Fibroblast of the aortic adventitia (primary cell): Measurements from ENCODE around the gene EPN2. TPM values are rescaled to one million over a fixed set of nuclear protein-coding genes. Genes with fewer than 3 reads are reported as not detected.
A peak's percentile ranks its signal among the peaks of the same experiment; 100 is the strongest.

Source experiments
- DNase-seq: peaks from one replicate; pipeline ENCODE4 v3.0.0-alpha.2; 2010; ENCODE audit warnings: low read depth
- H3K4me3 ChIP-seq: 2 replicates; pipeline ENCODE4 v1.5.1; 2011; ENCODE audit warnings: low read depth, mild to moderate bottlenecking, control low read depth, low read length, moderate library complexity
- CTCF ChIP-seq: IDR thresholded peaks from 2 replicates; pipeline ENCODE4 v1.5.1; 2011; ENCODE audit warnings: mild to moderate bottlenecking, low read length, control low read depth, inconsistent platforms; ENCODE audit not compliant: insufficient read depth
- total RNA-seq: library from RNA; depleted of rRNA; stranded (reverse); fragments of >200 nt; gene quantifications from 2 replicates; pipeline ENCODE4 v1.2.3, GENCODE V29; 2012; ENCODE audit warnings: low replicate concordance

The EPN2 gene
- total RNA-seq, 1 donor = 30.7 TPM

DNA sequence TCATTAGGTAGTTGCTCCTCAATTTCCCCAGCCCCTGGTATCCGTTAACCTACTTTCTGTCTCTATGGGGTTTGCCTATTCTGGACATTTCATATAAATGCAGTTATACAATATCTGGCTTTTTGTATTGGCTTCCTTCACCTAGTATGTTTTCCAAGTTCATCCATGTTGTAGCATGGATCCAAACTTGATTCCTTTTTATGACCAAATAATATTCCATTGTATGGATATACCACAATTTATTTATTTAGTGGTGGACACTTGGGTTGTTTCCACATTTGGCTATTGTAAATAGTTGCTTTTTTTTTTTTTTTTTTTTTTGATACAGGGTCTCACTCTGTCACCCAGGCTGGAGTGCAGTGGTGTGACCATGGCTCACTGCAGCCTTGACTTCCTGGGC, 15.9 kb downstream of the EPN2 start:
- no peak overlapping the region for H3K4me3 ChIP-seq
- no peak for TF ChIP-seq CTCF
- DNase-seq = no peak

- H3K4me3 ChIP-seq = no peak overlapping the region
- no peak for DNase-seq
- no peak for TF ChIP-seq CTCF
Measured at GRCh38 chr17:19254651-19255050, 17.5 kb downstream of the EPN2 start.

GRCh38 chr17:19255279-19255678, 18.1 kb downstream of the EPN2 start:
- no peak for DNase-seq
- no peak overlapping the region for H3K4me3 ChIP-seq
- no peak for TF ChIP-seq CTCF

DNA sequence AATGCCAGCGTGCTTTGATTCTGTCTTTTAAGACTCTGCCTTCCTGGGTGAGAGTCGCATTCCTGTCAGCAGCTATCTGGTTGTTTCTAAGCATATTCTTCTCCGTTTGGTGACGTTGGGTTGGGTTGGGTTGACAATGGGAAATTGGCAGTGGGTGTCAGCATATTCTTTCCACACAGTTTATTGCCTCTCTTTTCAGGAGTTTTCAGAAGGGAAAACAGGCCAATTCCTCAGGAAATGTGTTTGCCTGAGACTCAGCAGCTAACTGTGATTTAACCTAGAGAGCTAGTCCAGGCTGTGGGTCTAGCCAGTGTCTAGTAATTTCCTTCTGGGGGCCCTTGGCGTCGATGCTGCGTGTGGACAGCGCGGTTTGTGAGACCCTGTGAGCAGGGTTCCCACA, 21.2 kb downstream of the EPN2 start:
- TF ChIP-seq CTCF = no peak
- H3K4me3 ChIP-seq = no peak overlapping the region
- DNase-seq = no peak

DNA sequence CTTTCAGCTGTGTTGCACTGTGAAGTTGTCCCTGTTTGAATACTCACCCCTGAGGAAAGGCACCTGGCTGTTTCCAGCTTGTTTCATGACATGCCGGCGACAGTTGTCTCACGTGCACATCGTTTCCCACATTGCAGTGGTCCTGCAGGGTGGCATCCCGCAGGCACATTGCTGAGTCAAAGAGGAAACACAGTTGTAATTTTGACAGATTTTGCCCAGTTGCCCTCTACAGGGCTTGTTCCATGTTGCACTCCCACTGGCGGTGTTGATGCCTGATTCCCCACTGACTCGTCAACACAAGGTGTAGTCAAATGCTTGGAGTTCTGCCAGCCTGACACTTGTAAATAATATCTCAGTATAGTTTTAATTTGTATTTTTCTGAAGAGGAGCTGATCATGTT, 23.8 kb downstream of the EPN2 start:
- no peak for DNase-seq
- TF ChIP-seq CTCF = no peak
- no peak overlapping the region for H3K4me3 ChIP-seq

DNA sequence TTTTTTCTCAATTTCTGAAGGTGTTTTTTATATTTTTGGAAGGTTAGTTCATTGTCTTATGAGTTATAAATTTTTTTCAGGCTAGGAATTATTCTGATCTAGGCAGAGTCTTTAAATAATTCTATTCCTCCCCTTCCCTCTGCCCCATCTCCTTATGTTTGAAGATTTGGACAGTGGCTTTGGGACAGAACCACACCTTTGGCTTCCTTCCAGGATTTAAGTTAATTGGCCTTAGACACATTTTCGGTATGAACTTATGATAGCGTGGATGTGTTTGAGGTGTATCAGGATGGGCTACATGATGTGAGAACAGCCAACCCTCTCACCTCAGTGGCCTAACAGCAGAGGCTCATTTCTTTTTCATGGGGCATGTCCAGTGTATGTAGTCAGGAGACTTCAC, 24.3 kb downstream of the EPN2 start:
- no peak for DNase-seq
- no peak for TF ChIP-seq CTCF
- H3K4me3 ChIP-seq = no peak overlapping the region

DNA sequence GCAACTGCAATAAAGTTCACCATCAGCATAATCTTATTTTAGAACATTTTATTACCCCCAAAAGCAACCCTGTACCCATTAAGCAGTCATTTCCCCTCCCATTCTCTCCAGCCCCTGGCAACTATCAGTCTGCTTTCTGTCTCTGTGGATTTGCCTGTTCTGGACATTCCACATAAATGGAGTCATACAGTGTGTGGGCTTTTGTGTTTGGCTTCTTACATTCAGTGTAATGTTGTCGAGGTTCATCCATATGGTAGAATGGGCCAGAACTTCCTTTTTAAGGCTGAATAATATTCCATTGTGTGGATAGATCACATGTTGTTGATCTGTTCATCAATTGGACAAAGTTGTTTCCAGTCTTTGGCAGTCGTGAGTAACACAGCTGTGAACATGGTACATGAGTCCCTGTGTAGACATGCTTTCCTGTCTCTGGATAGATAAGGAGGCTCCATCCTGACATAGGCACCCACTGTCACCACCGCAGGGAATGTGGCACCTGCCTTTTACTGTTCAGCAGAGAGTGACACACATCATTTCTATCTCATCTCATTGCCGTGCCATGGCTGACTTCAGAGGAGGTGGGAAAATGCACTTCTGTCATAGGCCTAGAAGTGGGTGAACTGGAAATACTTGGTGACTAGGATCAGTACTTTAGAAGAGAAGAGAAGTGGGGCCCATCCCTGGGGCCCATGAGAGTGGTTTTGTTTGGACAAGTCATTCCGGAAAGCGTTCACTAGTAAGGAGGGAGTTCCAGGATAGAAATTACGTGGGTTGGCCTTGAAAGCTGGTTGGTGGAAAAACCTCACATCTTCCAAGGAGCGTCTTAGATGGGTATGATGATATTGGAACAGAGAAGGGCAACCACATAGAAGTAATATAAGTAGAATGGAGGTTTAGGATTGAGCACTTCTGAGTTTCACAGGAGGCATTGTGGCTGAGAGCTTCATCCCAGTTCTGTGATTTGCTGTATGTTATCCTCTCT, 25.8 kb downstream of the EPN2 start:
- no peak for TF ChIP-seq CTCF
- peak; percentile 69 for DNase-seq
- H3K4me3 ChIP-seq = no peak overlapping the region
